ENCODE data around the gene KCNIP3. TPM values are rescaled to one million over a fixed set of nuclear protein-coding genes. Genes with fewer than 3 reads are reported as not detected.
A peak's percentile ranks its signal among the peaks of the same experiment; 100 is the strongest.

Gene KCNIP3
- total RNA-seq, 1 donor from 2014 or later, result 0.64 TPM

DNA sequence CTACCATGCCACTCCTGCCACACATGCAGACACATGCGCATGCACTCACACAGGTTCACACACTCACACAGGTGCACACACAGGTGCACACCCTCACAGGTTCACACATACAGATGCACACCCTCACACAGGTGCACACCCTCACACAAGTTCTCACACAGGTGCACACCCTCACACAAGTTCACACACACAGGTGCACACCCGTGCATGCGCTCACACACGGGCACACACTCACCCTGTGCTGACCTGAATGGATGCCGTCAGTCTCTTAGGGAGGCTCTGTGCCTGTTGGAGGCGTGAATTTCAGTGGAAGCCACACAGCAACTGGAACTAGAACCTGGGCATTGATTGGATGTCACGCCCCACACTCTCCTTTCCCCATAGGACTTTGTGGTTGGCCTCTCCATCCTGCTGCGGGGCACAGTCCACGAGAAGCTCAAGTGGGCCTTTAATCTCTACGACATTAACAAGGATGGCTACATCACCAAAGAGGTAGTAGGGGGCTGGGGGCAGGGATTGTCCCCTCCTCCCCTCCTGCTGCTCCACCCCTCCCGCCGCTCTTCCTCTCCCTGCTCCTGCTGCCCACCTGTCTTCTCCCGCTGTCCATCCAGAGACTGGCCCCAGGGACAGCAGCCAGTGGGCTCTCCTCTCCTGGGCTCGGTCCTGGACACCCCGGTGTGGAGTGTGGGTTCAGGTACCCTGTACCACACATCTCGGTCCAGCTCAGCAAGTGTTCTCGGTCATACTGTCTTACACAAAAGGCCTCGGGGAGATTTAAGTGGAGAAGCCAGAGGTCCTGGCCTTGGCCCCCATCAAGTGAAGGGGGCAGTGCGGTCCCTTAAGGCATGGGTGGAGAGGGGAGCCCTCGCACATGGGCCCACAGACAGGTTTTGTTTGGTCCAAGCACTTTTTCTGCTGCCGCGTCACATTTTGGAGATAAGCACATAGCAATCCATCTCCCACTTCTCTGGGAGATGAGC is 84.4 kb downstream of the KCNIP3 start:
- H3K4me3 Mint-ChIP-seq, result no peak overlapping the region
- H4K20me1 ChIP-seq (ENCODE audit: low read depth), result no peaks in the 10 kb centered on the region
- no peaks in the 10 kb centered on the region for H3K79me2 ChIP-seq (ENCODE audit: low read depth)
- no peak overlapping the region for H3K27ac ChIP-seq
- H2AFZ ChIP-seq (replicated peaks), result no peak overlapping the region
- no peak for DNase-seq (ENCODE audit: low spot score)
- H3K27me3 Mint-ChIP-seq (ENCODE audit: insufficient read depth, low read depth), result peaks cover 4% of the 10 kb centered on the region
- no peak overlapping the region for H3K4me2 ChIP-seq
- no peaks in the 10 kb centered on the region for H3K9me3 ChIP-seq (ENCODE audit: low read depth)
- no peaks in the 10 kb centered on the region for H3K36me3 Mint-ChIP-seq
- no peaks in the 10 kb centered on the region for H3K9me3 Mint-ChIP-seq
- peaks cover 11% of the 10 kb centered on the region for H3K4me1 Mint-ChIP-seq
- H3K27me3 ChIP-seq, result no peaks in the 10 kb centered on the region
- TF ChIP-seq EZH2phosphoT487 (IDR thresholded peaks at IDR 0.05) (no peak), EZH2 (IDR thresholded peaks at IDR 0.05) (no peak)
- TF ChIP-seq, protein P1, sequence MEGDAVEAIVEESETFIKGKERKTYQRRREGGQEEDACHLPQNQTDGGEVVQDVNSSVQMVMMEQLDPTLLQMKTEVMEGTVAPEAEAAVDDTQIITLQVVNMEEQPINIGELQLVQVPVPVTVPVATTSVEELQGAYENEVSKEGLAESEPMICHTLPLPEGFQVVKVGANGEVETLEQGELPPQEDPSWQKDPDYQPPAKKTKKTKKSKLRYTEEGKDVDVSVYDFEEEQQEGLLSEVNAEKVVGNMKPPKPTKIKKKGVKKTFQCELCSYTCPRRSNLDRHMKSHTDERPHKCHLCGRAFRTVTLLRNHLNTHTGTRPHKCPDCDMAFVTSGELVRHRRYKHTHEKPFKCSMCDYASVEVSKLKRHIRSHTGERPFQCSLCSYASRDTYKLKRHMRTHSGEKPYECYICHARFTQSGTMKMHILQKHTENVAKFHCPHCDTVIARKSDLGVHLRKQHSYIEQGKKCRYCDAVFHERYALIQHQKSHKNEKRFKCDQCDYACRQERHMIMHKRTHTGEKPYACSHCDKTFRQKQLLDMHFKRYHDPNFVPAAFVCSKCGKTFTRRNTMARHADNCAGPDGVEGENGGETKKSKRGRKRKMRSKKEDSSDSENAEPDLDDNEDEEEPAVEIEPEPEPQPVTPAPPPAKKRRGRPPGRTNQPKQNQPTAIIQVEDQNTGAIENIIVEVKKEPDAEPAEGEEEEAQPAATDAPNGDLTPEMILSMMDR (IDR thresholded peaks at IDR 0.05), result no peak
- H3F3A ChIP-seq (ENCODE audit: low read depth), result no peaks in the 10 kb centered on the region
- H3K4me3 ChIP-seq, result no peak overlapping the region
- no peak overlapping the region for H3K9ac ChIP-seq
- no peaks in the 10 kb centered on the region for H3K36me3 ChIP-seq
- H3K27ac Mint-ChIP-seq, result peak overlapping the region; percentile 17
- peaks cover 7% of the 10 kb centered on the region for H3K4me1 ChIP-seq

DNA sequence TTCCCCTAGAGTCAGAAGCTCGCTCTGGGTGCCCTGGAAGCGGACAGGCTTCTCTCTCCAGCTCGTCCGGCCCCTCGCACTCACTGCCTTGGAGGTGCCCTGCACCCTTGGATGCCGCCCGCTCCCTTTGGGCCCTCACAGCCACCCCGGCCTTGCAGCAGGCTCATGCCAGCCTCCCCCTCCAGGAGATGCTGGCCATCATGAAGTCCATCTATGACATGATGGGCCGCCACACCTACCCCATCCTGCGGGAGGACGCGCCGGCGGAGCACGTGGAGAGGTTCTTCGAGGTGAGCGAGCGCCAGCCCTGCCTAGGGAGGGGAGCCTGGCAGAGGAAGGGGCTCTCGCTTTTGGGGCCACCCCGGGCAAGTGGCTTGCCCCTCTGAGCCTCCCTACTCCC is 85.0 kb downstream of the KCNIP3 start:
- no peaks in the 10 kb centered on the region for H3F3A ChIP-seq (ENCODE audit: low read depth)
- Mint-ChIP-seq H3K36me3 (no peaks in the 10 kb centered on the region), H3K27ac (no peak overlapping the region), H3K27me3 (ENCODE audit: insufficient read depth, low read depth) (peaks cover 4% of the 10 kb centered on the region), H3K4me1 (peaks cover 11% of the 10 kb centered on the region), H3K9me3 (no peaks in the 10 kb centered on the region), H3K4me3 (no peak overlapping the region)
- no peak overlapping the region for H2AFZ ChIP-seq (replicated peaks)
- DNase-seq (ENCODE audit: low spot score), result no peak
- no peaks in the 10 kb centered on the region for H3K36me3 ChIP-seq
- no peaks in the 10 kb centered on the region for H3K27me3 ChIP-seq
- H3K27ac ChIP-seq, result no peak overlapping the region
- H3K4me1 ChIP-seq, result peaks cover 7% of the 10 kb centered on the region
- H3K4me2 ChIP-seq, result no peak overlapping the region
- no peak overlapping the region for H3K9ac ChIP-seq
- no peak overlapping the region for H3K4me3 ChIP-seq
- no peaks in the 10 kb centered on the region for H4K20me1 ChIP-seq (ENCODE audit: low read depth)
- H3K79me2 ChIP-seq (ENCODE audit: low read depth), result no peaks in the 10 kb centered on the region
- TF ChIP-seq, protein P1 (IDR thresholded peaks at IDR 0.05), result no peak
- TF ChIP-seq EZH2 (IDR thresholded peaks at IDR 0.05), result no peak
- no peak for TF ChIP-seq EZH2phosphoT487 (IDR thresholded peaks at IDR 0.05)
- no peaks in the 10 kb centered on the region for H3K9me3 ChIP-seq (ENCODE audit: low read depth)

DNA sequence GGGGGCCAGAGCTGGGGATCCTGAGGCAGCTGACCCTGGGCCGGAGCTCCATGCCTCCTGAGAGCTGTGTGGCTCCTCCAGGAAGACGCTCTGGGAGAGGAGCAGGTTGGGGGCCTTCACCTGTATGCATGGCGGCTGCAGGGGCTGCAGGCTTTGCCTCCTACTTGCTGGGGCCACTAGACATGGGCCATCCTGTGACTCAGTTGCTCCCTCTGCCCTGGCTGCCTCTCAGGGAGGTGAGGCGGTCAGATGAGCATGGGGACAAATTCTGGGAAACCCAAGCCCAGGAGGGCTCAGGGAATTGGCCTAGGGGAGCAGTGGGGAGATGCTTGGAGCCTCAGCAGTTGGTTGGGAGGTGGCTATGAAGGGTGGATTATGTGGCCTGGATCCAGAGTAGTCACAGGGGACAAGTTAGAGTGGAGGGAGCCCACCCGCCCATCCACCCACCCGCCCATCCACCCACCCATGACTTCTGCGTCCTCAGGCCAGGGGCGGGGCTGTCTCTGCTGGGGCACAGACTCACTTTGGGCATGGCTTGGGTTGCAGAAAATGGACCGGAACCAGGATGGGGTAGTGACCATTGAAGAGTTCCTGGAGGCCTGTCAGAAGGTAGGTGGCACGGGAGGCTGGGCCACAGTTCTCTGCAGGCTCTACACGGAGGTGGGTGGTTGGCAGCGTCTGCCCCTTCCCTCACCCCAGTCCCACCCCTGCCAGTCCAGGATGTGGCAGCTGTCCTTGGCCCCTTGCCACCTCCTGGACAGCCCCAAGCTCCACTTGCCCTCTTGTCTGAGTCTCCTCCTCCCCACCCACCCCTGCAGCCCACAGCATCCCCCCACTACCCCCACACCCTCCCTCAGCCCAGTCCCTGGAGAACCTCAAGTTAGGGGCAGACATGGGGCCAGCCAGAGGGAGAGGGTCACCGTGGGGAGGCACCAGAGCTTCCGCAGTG is 85.8 kb downstream of the KCNIP3 start:
- no peaks in the 10 kb centered on the region for H3K9me3 ChIP-seq (ENCODE audit: low read depth)
- no peaks in the 10 kb centered on the region for H3K36me3 ChIP-seq
- H3K4me1 ChIP-seq, result peaks cover 7% of the 10 kb centered on the region
- no peak overlapping the region for H3K27ac Mint-ChIP-seq
- no peaks in the 10 kb centered on the region for H3K9me3 Mint-ChIP-seq
- H3K4me2 ChIP-seq, result no peak overlapping the region
- no peak overlapping the region for H3K4me3 Mint-ChIP-seq
- H3K79me2 ChIP-seq (ENCODE audit: low read depth), result no peaks in the 10 kb centered on the region
- TF ChIP-seq, protein P1 (IDR thresholded peaks at IDR 0.05), result no peak
- TF ChIP-seq EZH2phosphoT487 (IDR thresholded peaks at IDR 0.05), result no peak
- TF ChIP-seq EZH2 (IDR thresholded peaks at IDR 0.05), result no peak
- H2AFZ ChIP-seq (replicated peaks), result no peak overlapping the region
- H3K27ac ChIP-seq, result no peak overlapping the region
- H4K20me1 ChIP-seq (ENCODE audit: low read depth), result no peaks in the 10 kb centered on the region
- H3K27me3 Mint-ChIP-seq (ENCODE audit: insufficient read depth, low read depth), result peaks cover 2% of the 10 kb centered on the region
- H3K4me3 ChIP-seq, result no peak overlapping the region
- DNase-seq (ENCODE audit: low spot score), result no peak
- peaks cover 1% of the 10 kb centered on the region for H3K27me3 ChIP-seq
- H3K9ac ChIP-seq, result no peak overlapping the region
- no peaks in the 10 kb centered on the region for H3K36me3 Mint-ChIP-seq
- H3K4me1 Mint-ChIP-seq, result peaks cover 11% of the 10 kb centered on the region
- no peaks in the 10 kb centered on the region for H3F3A ChIP-seq (ENCODE audit: low read depth)

Measured in neural progenitor cell (in vitro differentiated cells).